GM23338 (cell line): ENCODE results near the gene APP.

Experiments used
- CREB1 ChIP-seq: fragments of 250-450 bp; sonication (Bioruptor Pico); IDR thresholded peaks from 2 replicates; pipeline ENCODE4 v1.5.0; 2020; ENCODE audit warnings: low read depth, mild to moderate bottlenecking, moderate library complexity
- ETS1 ChIP-seq: IDR thresholded peaks from 2 replicates; pipeline ENCODE4 v1.6.1; 2016; ENCODE audit warnings: antibody characterized with exemption
- EZH2 ChIP-seq: fragments of 200-600 bp; sonication (generic); IDR thresholded peaks from one replicate; pipeline ENCODE4 v1.8.0; 2017; ENCODE audit warnings: antibody characterized with exemption, mild to moderate bottlenecking, low read depth; ENCODE audit not compliant: unreplicated experiment
- EZH2phosphoT487 ChIP-seq: fragments of 200-600 bp; sonication (generic); IDR thresholded peaks from one replicate; pipeline ENCODE4 v1.8.1; 2018; ENCODE audit warnings: antibody characterized with exemption; ENCODE audit not compliant: unreplicated experiment
- JUNB ChIP-seq: IDR thresholded peaks from one replicate; pipeline ENCODE4 v1.6.1; 2016; ENCODE audit warnings: antibody characterized with exemption; ENCODE audit not compliant: unreplicated experiment
- POLR2AphosphoS5 ChIP-seq: IDR thresholded peaks from 2 replicates; pipeline ENCODE4 v1.6.1; 2016; ENCODE audit warnings: antibody characterized with exemption, low read depth
- ZNF114 ChIP-seq: fragments of 250-450 bp; sonication (Bioruptor Pico); IDR thresholded peaks from 2 replicates; pipeline ENCODE4 v1.5.0; 2020; ENCODE audit warnings: mild to moderate bottlenecking, moderate library complexity
- TF ChIP-seq, protein P1 (sequence below), 2 experiments: fragments of 200-600 bp in 1 of 2; sonication (generic) in 1 of 2; conservative IDR thresholded peaks; 2 replicates each; pipeline versions ENCODE4 v1.5.1 to v1.6.1; 2016 to 2017; ENCODE audit warnings: antibody characterized with exemption in 2 of 2, low read depth in 2 of 2, mild to moderate bottlenecking in 2 of 2, moderate library complexity in 1 of 2
- TF ChIP-seq, protein P2 (sequence below): IDR thresholded peaks from one replicate; pipeline ENCODE4 v1.6.1; 2018; ENCODE audit warnings: antibody characterized with exemption; ENCODE audit not compliant: unreplicated experiment

GRCh38 chr21:25831300-25831960, 339.1 kb downstream of the APP start:
- TF ChIP-seq EZH2 (no peak), CREB1 (CRISPR knock-in tag) (no peak), JUNB (no peak), POLR2AphosphoS5 (no peak), EZH2phosphoT487 (no peak), ZNF114 (CRISPR knock-in tag) (no peak), ETS1 (no peak)
- TF ChIP-seq, protein P1, sequence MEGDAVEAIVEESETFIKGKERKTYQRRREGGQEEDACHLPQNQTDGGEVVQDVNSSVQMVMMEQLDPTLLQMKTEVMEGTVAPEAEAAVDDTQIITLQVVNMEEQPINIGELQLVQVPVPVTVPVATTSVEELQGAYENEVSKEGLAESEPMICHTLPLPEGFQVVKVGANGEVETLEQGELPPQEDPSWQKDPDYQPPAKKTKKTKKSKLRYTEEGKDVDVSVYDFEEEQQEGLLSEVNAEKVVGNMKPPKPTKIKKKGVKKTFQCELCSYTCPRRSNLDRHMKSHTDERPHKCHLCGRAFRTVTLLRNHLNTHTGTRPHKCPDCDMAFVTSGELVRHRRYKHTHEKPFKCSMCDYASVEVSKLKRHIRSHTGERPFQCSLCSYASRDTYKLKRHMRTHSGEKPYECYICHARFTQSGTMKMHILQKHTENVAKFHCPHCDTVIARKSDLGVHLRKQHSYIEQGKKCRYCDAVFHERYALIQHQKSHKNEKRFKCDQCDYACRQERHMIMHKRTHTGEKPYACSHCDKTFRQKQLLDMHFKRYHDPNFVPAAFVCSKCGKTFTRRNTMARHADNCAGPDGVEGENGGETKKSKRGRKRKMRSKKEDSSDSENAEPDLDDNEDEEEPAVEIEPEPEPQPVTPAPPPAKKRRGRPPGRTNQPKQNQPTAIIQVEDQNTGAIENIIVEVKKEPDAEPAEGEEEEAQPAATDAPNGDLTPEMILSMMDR (conservative IDR thresholded peaks at IDR 0.05; ENCODE audit: low read depth in 2 of 2) = no peak
- TF ChIP-seq, protein P2, sequence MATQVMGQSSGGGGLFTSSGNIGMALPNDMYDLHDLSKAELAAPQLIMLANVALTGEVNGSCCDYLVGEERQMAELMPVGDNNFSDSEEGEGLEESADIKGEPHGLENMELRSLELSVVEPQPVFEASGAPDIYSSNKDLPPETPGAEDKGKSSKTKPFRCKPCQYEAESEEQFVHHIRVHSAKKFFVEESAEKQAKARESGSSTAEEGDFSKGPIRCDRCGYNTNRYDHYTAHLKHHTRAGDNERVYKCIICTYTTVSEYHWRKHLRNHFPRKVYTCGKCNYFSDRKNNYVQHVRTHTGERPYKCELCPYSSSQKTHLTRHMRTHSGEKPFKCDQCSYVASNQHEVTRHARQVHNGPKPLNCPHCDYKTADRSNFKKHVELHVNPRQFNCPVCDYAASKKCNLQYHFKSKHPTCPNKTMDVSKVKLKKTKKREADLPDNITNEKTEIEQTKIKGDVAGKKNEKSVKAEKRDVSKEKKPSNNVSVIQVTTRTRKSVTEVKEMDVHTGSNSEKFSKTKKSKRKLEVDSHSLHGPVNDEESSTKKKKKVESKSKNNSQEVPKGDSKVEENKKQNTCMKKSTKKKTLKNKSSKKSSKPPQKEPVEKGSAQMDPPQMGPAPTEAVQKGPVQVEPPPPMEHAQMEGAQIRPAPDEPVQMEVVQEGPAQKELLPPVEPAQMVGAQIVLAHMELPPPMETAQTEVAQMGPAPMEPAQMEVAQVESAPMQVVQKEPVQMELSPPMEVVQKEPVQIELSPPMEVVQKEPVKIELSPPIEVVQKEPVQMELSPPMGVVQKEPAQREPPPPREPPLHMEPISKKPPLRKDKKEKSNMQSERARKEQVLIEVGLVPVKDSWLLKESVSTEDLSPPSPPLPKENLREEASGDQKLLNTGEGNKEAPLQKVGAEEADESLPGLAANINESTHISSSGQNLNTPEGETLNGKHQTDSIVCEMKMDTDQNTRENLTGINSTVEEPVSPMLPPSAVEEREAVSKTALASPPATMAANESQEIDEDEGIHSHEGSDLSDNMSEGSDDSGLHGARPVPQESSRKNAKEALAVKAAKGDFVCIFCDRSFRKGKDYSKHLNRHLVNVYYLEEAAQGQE = no peak
